SKM-1 treated with dmso at 0.1 percent for 144 hours (cell line): ENCODE results near the gene ALDH1A2.
"Not testable (repeated sequence)": the region's sequence is repeated elsewhere in the genome, so short reads cannot be mapped to it uniquely, and the experiment has no call there.

Source experiments
- DNase-seq: peaks from one replicate; lab custom pipeline; 2025; ENCODE audit not compliant: unreplicated experiment; lab: John Stamatoyannopoulos, UW

The ALDH1A2 gene

GRCh38 chr15:58065445-58066041 lies at the start of gene ALDH1A2:
Gene ALDH1A2, minus strand, starts transcription at chr15:58065711. Its CDS starts 61 bp downstream, at chr15:58065650.
- DNase-seq = no peak

- no peak for DNase-seq
These were observed 49.3 kb upstream of the ALDH1A2 start for GRCh38 chr15:58114812-58115211.

DNA sequence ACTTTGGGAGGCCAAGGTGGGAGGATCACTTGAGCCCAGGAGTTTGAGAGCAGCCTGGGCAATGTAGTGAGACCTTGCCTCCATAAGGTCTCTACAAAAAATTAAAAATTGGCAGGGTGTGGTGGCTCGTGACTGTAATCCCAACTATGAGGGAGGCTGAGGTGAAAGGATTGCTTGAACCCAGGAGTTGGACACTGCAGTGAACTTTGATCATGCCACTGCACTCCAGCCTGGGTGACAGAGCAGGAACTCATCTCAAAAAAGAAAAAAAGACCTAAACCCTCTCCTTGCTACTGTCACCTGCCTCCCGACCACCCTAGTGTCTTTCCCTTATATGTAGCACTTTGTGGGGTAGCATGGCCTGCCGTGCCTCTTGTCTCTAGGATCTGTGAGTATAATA lies 48.9 kb upstream of the ALDH1A2 start:
- DNase-seq = no peak

GRCh38 chr15:58113358-58113757 lies 47.8 kb upstream of the ALDH1A2 start:
- not testable (repeated sequence) for DNase-seq

DNA sequence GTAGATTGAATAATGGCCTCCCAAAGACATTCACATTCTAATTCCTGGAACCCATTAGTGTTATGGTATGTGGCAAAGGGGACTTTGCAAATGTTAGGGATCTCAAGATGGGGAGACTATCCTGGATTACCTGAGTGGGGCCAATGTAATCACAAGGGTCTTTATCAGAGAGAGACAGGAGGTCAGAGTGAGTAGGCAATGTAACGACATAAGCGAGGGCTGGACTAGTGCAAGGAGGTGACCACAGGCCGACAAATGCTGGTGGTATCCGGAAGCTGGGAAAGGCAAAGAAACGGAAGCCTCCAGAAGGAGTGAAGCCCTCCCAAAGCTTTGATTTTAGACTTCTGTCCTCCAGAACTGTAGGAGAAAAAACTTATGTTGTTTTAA lies 46.2 kb upstream of the ALDH1A2 start:
- no peak for DNase-seq

- no peak for DNase-seq
These were observed 45.6 kb upstream of the ALDH1A2 start for GRCh38 chr15:58110999-58111717.

GRCh38 chr15:58109419-58109818 lies 43.9 kb upstream of the ALDH1A2 start:
- DNase-seq = no peak

- DNase-seq = no peak
These were observed 42.6 kb upstream of the ALDH1A2 start for GRCh38 chr15:58108117-58108516.

DNA sequence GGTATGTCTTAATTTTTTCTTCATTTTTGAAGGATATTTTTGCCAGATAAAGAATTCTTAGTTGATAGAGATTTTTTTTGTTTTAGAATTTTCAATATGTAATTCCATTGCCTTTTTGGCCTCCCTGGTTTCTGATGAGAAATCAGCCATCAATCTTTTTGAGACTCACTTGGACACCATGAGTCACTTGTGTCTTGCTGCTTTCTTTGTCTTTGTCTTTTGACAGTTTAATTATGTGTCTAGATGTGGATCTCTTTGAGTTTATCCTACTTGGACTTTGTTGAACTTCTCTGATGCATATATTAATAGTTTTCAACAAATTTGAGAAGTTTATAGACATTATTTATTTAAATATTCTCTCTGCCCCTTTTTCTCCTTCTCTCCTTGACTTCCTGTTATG lies 38.0 kb upstream of the ALDH1A2 start:
- DNase-seq = no peak

- DNase-seq = no peak
These were observed 31.1 kb upstream of the ALDH1A2 start for GRCh38 chr15:58096529-58097084.

DNA sequence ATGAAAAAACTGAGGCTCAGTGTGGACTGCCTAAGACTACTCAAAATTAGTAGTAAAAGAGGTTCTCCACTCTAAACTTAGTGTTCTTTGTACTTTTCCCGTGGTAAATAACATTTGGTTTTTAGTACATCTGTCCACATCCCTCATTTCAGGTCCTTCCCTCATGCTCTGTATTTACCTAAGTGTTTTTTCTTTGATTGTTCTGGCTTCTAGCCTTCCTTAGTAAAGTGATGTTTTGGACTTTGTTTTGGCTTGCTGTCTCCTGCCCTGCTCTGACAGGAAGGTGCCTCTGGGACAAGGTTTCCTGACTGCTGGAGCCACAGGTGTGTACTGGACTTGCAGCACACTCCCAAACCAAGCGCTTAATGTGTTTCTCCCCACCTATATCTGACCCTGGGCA lies 29.9 kb upstream of the ALDH1A2 start:
- DNase-seq = no peak

GRCh38 chr15:58087871-58088270 lies 22.4 kb upstream of the ALDH1A2 start:
- peak; percentile 28 for DNase-seq

- DNase-seq = no peak
These were observed 21.0 kb upstream of the ALDH1A2 start for GRCh38 chr15:58086491-58086890.

DNA sequence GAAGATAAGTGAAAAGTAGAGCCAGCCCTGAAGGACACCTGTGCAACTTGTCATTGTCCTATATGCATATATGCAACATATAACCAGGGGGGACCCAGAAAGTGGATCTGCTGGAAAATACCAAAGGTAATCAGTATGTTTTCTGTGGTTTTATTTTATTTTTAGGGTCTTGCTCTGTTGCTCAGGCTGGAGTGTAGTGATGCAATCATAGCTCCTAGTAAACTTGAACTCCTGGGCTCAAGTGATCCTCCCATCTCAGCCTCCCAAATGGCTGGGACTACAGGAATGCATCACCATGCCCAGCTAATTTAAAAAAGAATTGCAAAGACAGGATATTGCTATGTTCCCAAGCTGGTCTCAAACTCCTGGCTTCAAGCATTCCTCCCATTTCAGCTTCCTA lies 18.0 kb upstream of the ALDH1A2 start:
- no peak for DNase-seq

- no peak for DNase-seq
These were observed 16.4 kb upstream of the ALDH1A2 start for GRCh38 chr15:58081891-58082290.

DNA sequence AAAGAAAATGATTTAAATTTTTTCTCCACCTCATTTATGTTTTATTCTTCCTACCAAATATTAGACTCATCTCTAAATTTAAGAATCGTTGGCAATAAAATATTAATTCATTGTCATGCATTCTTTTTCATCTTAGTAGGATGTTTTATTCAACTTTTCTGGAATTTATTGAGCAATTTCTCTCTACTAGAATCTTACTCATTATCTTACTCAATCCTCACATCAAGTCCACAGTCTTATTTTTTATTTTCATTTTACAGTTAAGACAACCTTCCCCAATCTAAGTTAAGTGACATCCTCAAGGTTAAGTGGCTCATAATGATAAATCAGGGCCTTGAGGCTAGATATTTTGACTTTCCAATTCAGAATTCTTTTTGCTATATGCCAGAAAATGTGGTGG lies 15.9 kb upstream of the ALDH1A2 start:
- DNase-seq = no peak

DNA sequence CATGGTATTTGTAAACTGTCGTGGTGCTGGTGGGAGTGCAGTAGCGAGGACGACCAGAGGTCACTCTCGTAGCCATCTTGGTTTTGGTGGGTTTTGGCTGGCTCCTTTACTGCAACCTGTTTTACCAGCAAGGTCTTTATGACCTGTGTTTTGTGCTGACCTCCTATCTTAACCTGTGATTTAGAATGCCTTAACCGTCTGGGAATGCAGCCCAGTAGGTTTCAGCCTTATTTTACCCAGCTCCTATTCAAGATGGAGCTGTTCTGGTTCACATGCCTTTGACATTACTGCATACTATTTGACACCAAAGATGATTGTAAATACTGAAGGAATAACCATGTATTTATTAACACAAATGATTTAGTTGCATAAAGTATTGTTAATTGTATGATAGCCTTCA lies 15.4 kb upstream of the ALDH1A2 start:
- DNase-seq = not testable (repeated sequence)

GRCh38 chr15:58080398-58080797 lies 14.9 kb upstream of the ALDH1A2 start:
- no peak for DNase-seq

DNA sequence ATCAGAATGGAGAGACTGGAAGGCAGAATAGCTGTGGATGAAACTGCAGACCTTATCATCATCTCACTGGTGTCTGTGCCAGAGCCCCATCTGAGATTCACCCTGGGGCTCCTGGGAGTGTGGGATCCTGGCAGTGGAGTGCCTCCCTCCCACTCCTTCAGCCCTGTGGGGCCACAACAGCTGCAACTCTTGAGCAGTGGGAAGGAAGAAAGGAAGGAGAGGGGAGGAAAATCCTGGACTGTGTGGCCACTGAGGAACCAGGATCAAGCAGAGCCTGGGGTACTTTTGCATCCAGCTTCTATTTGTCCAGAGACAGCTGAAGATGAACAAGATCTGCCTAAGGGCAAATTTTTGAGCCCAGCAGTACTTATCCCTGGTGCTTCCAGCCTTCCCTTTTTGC lies 13.1 kb upstream of the ALDH1A2 start:
- DNase-seq = no peak

- peak; percentile 11 for DNase-seq
These were observed 11.9 kb upstream of the ALDH1A2 start for GRCh38 chr15:58077427-58077826.

DNA sequence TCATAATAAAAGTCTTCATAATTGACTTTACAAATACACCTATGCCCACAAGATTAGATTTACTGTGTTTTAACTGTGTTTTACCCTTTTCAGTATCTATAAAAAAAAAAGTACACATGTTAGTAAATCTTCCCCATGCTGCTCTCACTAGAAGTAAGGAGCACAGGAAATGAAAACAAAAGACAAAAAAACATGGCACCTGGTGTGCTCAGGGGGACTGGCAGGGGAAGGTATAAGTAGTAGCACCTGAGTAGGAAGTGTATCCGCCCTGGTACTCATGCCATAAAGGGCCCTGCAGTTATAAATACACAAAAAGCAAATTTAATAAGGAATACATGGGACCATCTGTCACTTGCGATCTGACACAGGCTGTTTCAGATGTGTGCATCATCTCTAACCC lies 8.9 kb upstream of the ALDH1A2 start:
- no peak for DNase-seq

GRCh38 chr15:58070801-58071418 lies 5.4 kb upstream of the ALDH1A2 start:
- peak; percentile 29 for DNase-seq
